Keratinocyte (primary cell): ENCODE results near the gene AP1M1.

Experiments
- EZH2 ChIP-seq: IDR thresholded peaks from one replicate; pipeline ENCODE4 v1.6.1; 2012; ENCODE audit warnings: inconsistent platforms, mild to moderate bottlenecking, low read length, moderate library complexity
- TF ChIP-seq, protein P1 (sequence below), 3 experiments: IDR thresholded peaks in 1 of 3; conservative IDR thresholded peaks in 1 of 3; optimal IDR thresholded peaks in 1 of 3; 2 replicates in 2 of 3; 3 replicates in 1 of 3; pipeline versions ENCODE3 to v1.5.1; 2011; ENCODE audit warnings: low read length in 3 of 3, mild to moderate bottlenecking in 3 of 3, moderate library complexity in 2 of 3, control low read depth in 1 of 3, inconsistent platforms in 1 of 3; ENCODE audit not compliant: insufficient read depth in 2 of 3; ENCODE audit errors: extremely low read depth in 1 of 3

DNA sequence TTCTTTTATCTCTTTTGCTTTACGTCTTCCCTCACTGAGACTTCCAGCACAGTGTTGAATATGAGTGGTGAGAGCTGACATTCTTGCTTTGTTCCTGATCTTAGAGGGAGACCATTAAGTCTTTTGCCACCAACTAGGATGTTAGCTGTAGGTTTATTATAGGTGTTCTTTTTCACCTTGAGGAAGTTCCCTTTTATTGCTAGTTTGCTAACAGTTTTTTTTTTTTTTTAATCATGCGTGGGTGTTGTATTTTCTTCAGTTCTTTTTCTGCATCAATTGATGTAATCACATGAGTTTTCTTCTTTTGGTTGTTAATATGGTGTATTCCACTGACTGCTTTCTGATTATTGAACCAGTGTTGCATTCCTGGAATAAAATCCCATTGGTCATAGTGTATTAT, 21.1 kb downstream of the AP1M1 start:
- TF ChIP-seq, protein P1, sequence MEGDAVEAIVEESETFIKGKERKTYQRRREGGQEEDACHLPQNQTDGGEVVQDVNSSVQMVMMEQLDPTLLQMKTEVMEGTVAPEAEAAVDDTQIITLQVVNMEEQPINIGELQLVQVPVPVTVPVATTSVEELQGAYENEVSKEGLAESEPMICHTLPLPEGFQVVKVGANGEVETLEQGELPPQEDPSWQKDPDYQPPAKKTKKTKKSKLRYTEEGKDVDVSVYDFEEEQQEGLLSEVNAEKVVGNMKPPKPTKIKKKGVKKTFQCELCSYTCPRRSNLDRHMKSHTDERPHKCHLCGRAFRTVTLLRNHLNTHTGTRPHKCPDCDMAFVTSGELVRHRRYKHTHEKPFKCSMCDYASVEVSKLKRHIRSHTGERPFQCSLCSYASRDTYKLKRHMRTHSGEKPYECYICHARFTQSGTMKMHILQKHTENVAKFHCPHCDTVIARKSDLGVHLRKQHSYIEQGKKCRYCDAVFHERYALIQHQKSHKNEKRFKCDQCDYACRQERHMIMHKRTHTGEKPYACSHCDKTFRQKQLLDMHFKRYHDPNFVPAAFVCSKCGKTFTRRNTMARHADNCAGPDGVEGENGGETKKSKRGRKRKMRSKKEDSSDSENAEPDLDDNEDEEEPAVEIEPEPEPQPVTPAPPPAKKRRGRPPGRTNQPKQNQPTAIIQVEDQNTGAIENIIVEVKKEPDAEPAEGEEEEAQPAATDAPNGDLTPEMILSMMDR (optimal IDR thresholded peaks at IDR 0.05 in 1 of 3, IDR thresholded peaks at IDR 0.05 in 1 of 3, conservative IDR thresholded peaks at IDR 0.05 in 1 of 3; ENCODE audit: extremely low read depth in 1 of 3, insufficient read depth in 2 of 3, low read length in 3 of 3), result no peak
- no peak for TF ChIP-seq EZH2
